Measurements from ENCODE around the gene AMDHD2. TPM values are rescaled to one million over a fixed set of nuclear protein-coding genes. Genes with fewer than 3 reads are reported as not detected.

Gene AMDHD2
- total and polyA plus RNA-seq, 2 of the 13 experiments (the other 11 are each of a cell fraction or from before 2014, with no cell fraction given): 33.5 to 39.1 TPM

DNA sequence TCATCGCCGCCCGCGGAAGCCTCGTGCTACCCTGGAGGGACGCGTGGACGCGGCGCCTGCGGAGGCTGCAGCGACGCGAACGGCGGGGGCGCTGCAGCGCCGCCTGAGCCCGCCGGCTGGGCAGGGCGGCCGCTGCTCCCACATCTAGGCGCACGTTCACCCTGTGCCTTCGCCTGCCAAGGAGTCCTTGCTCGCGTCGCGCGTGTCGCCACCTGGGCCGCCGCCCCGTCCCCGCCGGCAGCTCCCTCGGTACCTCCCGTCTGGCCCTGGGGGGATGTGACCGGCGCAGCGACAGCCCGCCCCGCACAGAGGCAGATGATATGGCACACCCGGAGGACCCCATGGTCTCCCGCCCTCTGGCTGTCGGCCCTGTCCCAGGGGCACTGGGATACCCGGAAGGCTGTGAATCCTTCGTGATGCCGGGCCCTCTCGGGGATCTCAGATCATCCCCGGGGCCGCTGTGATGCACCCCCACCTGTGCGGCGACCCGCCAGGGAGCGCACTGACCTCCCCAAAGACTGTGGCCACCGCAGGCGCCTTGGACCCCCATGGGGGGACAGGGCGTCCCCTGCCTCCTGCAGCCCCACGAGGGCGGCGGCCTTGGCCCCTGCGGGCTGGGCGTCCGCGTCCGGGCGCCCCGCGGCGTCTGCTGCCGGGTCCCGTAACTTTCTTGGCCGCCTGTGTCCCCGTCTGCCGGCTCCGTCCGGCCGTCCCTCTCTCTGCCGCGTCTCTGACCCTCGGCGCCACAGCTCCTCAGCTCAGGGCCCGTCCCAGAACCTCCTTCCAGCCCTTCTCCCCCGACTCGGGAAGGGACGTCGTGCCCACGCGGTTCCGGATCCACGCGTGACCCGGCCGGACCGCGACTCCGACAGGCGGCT lies 45.9 kb upstream of the AMDHD2 start (continued):
- TF ChIP-seq PCBP2 (optimal IDR thresholded peaks at IDR 0.05; ENCODE audit: low read depth, low read length, poor library complexity, severe bottlenecking) (no peak), GATAD2A (CRISPR knock-in tag; IDR thresholded peaks at IDR 0.05) (no peak), CREB1 (IDR thresholded peaks at IDR 0.05) (no peak), CREB1 (CRISPR knock-in tag; IDR thresholded peaks at IDR 0.05) (no peak), ZNF83 (CRISPR knock-in tag; IDR thresholded peaks at IDR 0.05; ENCODE audit: borderline replicate concordance) (0 out of 2 replicates have a peak, but pooled peaks have one; percentile 19), ZNF362 (CRISPR knock-in tag; IDR thresholded peaks at IDR 0.05; ENCODE audit: borderline replicate concordance) (no peak), ZNF512B (CRISPR knock-in tag; IDR thresholded peaks at IDR 0.05; ENCODE audit: borderline replicate concordance) (no peak), ZNF431 (CRISPR knock-in tag; IDR thresholded peaks at IDR 0.05; ENCODE audit: borderline replicate concordance, low read depth) (0 out of 2 replicates have a peak, but pooled peaks have one; percentile 15), SMAD3 (CRISPR knock-in tag; IDR thresholded peaks at IDR 0.05) (no peak), ZC3H4 (CRISPR knock-in tag; IDR thresholded peaks at IDR 0.05; ENCODE audit: borderline replicate concordance) (no peak), SALL1 (CRISPR knock-in tag; IDR thresholded peaks at IDR 0.05) (0 out of 2 replicates have a peak, but pooled peaks have one; percentile 38)
- TF ChIP-seq, protein P1, sequence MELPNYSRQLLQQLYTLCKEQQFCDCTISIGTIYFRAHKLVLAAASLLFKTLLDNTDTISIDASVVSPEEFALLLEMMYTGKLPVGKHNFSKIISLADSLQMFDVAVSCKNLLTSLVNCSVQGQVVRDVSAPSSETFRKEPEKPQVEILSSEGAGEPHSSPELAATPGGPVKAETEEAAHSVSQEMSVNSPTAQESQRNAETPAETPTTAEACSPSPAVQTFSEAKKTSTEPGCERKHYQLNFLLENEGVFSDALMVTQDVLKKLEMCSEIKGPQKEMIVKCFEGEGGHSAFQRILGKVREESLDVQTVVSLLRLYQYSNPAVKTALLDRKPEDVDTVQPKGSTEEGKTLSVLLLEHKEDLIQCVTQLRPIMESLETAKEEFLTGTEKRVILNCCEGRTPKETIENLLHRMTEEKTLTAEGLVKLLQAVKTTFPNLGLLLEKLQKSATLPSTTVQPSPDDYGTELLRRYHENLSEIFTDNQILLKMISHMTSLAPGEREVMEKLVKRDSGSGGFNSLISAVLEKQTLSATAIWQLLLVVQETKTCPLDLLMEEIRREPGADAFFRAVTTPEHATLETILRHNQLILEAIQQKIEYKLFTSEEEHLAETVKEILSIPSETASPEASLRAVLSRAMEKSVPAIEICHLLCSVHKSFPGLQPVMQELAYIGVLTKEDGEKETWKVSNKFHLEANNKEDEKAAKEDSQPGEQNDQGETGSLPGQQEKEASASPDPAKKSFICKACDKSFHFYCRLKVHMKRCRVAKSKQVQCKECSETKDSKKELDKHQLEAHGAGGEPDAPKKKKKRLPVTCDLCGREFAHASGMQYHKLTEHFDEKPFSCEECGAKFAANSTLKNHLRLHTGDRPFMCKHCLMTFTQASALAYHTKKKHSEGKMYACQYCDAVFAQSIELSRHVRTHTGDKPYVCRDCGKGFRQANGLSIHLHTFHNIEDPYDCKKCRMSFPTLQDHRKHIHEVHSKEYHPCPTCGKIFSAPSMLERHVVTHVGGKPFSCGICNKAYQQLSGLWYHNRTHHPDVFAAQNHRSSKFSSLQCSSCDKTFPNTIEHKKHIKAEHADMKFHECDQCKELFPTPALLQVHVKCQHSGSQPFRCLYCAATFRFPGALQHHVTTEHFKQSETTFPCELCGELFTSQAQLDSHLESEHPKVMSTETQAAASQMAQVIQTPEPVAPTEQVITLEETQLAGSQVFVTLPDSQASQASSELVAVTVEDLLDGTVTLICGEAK (IDR thresholded peaks at IDR 0.05): no peak
- TF ChIP-seq, protein P1 (CRISPR knock-in tag; IDR thresholded peaks at IDR 0.05): peak; percentile 36; the same call in 1 of the 2 replicates
- TF ChIP-seq, protein P2, sequence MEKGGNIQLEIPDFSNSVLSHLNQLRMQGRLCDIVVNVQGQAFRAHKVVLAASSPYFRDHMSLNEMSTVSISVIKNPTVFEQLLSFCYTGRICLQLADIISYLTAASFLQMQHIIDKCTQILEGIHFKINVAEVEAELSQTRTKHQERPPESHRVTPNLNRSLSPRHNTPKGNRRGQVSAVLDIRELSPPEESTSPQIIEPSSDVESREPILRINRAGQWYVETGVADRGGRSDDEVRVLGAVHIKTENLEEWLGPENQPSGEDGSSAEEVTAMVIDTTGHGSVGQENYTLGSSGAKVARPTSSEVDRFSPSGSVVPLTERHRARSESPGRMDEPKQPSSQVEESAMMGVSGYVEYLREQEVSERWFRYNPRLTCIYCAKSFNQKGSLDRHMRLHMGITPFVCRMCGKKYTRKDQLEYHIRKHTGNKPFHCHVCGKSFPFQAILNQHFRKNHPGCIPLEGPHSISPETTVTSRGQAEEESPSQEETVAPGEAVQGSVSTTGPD (CRISPR knock-in tag; IDR thresholded peaks at IDR 0.05): no peak
